Calu3 (cell line): ENCODE data around the gene ZNF217. TPM values are rescaled to one million over a fixed set of nuclear protein-coding genes. Genes with fewer than 3 reads are reported as not detected.

Experiments used
- BruUV-seq: library from RNA; stranded (reverse); fragments of 400-500 nt; replicated peaks from 2 replicates; lab custom pipeline; 2021; lab: Mats Ljungman, UMichigan
- CTCF ChIA-PET: fragments of 300-600 bp; sonication (Branson Sonifier 250); formaldehyde crosslinking; loops from one replicate; lab custom pipeline; 2022; ENCODE audit warnings: antibody characterized with exemption; lab: Charles Lee
- DNase-seq: peaks from one replicate; pipeline ENCODE4 v3.0.0; 2022
- H3K27ac Mint-ChIP-seq: one replicate; pipeline ENCODE4 v1.8.0; 2022; ENCODE audit warnings: mixed read lengths; ENCODE audit not compliant: unreplicated experiment
- H3K27me3 Mint-ChIP-seq: one replicate; pipeline ENCODE4 v1.8.0; 2022; ENCODE audit warnings: mixed read lengths; ENCODE audit not compliant: unreplicated experiment
- H3K36me3 Mint-ChIP-seq: one replicate; pipeline ENCODE4 v1.8.0; 2022; ENCODE audit warnings: mild to moderate bottlenecking, moderate library complexity, mixed read lengths; ENCODE audit not compliant: insufficient read depth, unreplicated experiment
- H3K4me1 Mint-ChIP-seq: one replicate; pipeline ENCODE4 v1.8.0; 2022; ENCODE audit warnings: mild to moderate bottlenecking, low read depth, mixed read lengths; ENCODE audit not compliant: unreplicated experiment
- H3K4me3 Mint-ChIP-seq: one replicate; pipeline ENCODE4 v1.8.0; 2022; ENCODE audit warnings: mild to moderate bottlenecking, low read depth, moderate library complexity, mixed read lengths; ENCODE audit not compliant: unreplicated experiment
- H3K9me3 Mint-ChIP-seq: one replicate; pipeline ENCODE4 v1.8.0; 2022; ENCODE audit warnings: low read depth, mixed read lengths; ENCODE audit not compliant: unreplicated experiment
- CTCF ChIP-seq: fragments of 200-600 bp; IDR thresholded peaks from one replicate; pipeline ENCODE4 v1.8.0; 2022; ENCODE audit warnings: antibody characterized with exemption; ENCODE audit not compliant: unreplicated experiment
- intact Hi-C: fragments of 100-400 bp; cut with micrococcal nuclease; formaldehyde crosslinking; loops from one replicate; pipeline ENCODE4 v1.10.0; 2022; ENCODE audit not compliant: unreplicated experiment
- total RNA-seq: library from RNA; stranded (reverse); gene quantifications from 2 replicates; pipeline ENCODE4 v1.2.3, GENCODE V29; 2022

Gene ZNF217
- total RNA-seq, 1 experiment from 2014 or later = 87.3 TPM

GRCh38 chr20:53582574-53583351 lies 10.9 kb downstream of the ZNF217 start:
- CTCF ChIA-PET = interaction anchor here (0.5 to 1.8 kb wide), 11 partner anchors 9 to 357 kb away, joined by 3 to 10 read pairs (median 5); no protein-coding TSS in a partner anchor
- Mint-ChIP-seq H3K9me3 (no peaks in the 10 kb centered on the region), H3K27me3 (no peaks in the 10 kb centered on the region), H3K4me3 (peak overlapping the region; percentile 40), H3K36me3 (peaks cover 65% of the 10 kb centered on the region), H3K4me1 (peaks cover 81% of the 10 kb centered on the region), H3K27ac (peak overlapping the region; percentile 92)
- intact Hi-C loops = no loop called here
- TF ChIP-seq CTCF = no peak
- TSS peak; percentile 0 for BruUV-seq
- DNase-seq = peak; percentile 49

- Mint-ChIP-seq H3K4me1 (peaks cover 81% of the 10 kb centered on the region), H3K4me3 (peak overlapping the region; percentile 40), H3K9me3 (no peaks in the 10 kb centered on the region), H3K36me3 (peaks cover 69% of the 10 kb centered on the region), H3K27me3 (no peaks in the 10 kb centered on the region), H3K27ac (no peak overlapping the region)
- no peak for TF ChIP-seq CTCF
- BruUV-seq = no TSS peak
- DNase-seq = no peak
- CTCF ChIA-PET = interaction anchor here (0.6 to 1.8 kb wide), 6 partner anchors 10 to 334 kb away, joined by 3 to 10 read pairs (median 6); no protein-coding TSS in a partner anchor
- intact Hi-C loops = no loop called here
Measured at GRCh38 chr20:53582251-53582570, 11.4 kb downstream of the ZNF217 start.

- CTCF ChIA-PET = interaction anchor here (1.5 to 1.8 kb wide), 2 partner anchors 61 to 334 kb away, joined by 6 to 10 read pairs; no protein-coding TSS in a partner anchor
- no peak for DNase-seq
- no peaks in the 10 kb centered on the region for H3K9me3 Mint-ChIP-seq
- no TSS peak for BruUV-seq
- H3K27me3 Mint-ChIP-seq = no peaks in the 10 kb centered on the region
- peaks cover 77% of the 10 kb centered on the region for H3K4me1 Mint-ChIP-seq
- intact Hi-C loops = no loop called here
- no peak overlapping the region for H3K27ac Mint-ChIP-seq
- H3K36me3 Mint-ChIP-seq = peaks cover 75% of the 10 kb centered on the region
- peak overlapping the region; percentile 40 for H3K4me3 Mint-ChIP-seq
- no peak for TF ChIP-seq CTCF
Measured at GRCh38 chr20:53581444-53582250, 12.0 kb downstream of the ZNF217 start.

- no peak for DNase-seq
- intact Hi-C loops = no loop called here
- Mint-ChIP-seq H3K27ac (peak overlapping the region; percentile 80), H3K27me3 (no peaks in the 10 kb centered on the region), H3K36me3 (peaks cover 79% of the 10 kb centered on the region), H3K4me3 (peak overlapping the region; percentile 63), H3K9me3 (no peaks in the 10 kb centered on the region), H3K4me1 (peaks cover 66% of the 10 kb centered on the region)
- peak; percentile 6 for TF ChIP-seq CTCF
- CTCF ChIA-PET = interaction anchor here (0.9 to 2.0 kb wide), 7 partner anchors 97 to 359 kb away, joined by 3 to 14 read pairs (median 8); no protein-coding TSS in a partner anchor
- BruUV-seq = no TSS peak
Measured at GRCh38 chr20:53580376-53581111, 13.1 kb downstream of the ZNF217 start.
